HepG2 (cell line): Measurements from ENCODE around the gene MYO10. TPM values are rescaled to one million over a fixed set of nuclear protein-coding genes. Genes with fewer than 3 reads are reported as not detected.

Source experiments
- CHCHD3 ChIP-seq: sonication (generic); formaldehyde crosslinking; IDR thresholded peaks from 2 replicates; pipeline ENCODE4 v1.8.0; 2022; ENCODE audit warnings: mild to moderate bottlenecking, missing genetic modification reagents, moderate library complexity
- EEA1 ChIP-seq: sonication (generic); formaldehyde crosslinking; IDR thresholded peaks from 2 replicates; pipeline ENCODE4 v1.5.1; 2020; ENCODE audit warnings: mild to moderate bottlenecking, missing genetic modification reagents, borderline replicate concordance
- HNRNPLL ChIP-seq: fragments of 200-400 bp; formaldehyde crosslinking; IDR thresholded peaks from 2 replicates; pipeline ENCODE4 v1.6.1; 2017; ENCODE audit warnings: mild to moderate bottlenecking, low read depth, low read length; ENCODE audit not compliant: poor library complexity, severe bottlenecking
- MAFG ChIP-seq: sonication (generic); formaldehyde crosslinking; IDR thresholded peaks from 2 replicates; pipeline ENCODE4 v1.5.1; 2020; ENCODE audit warnings: mild to moderate bottlenecking, missing genetic modification reagents
- MTERF4 ChIP-seq: sonication (generic); formaldehyde crosslinking; IDR thresholded peaks from 2 replicates; pipeline ENCODE4 v1.8.0; 2023; ENCODE audit warnings: mild to moderate bottlenecking, missing genetic modification reagents
- NKX3-1 ChIP-seq: sonication (generic); formaldehyde crosslinking; IDR thresholded peaks from 2 replicates; pipeline ENCODE4 v1.5.0; 2020; ENCODE audit warnings: missing genetic modification reagents
- NR2F6 ChIP-seq, 2 experiments: IDR thresholded peaks; 2 replicates each; pipeline ENCODE4 v1.6.1; 2016; ENCODE audit warnings: antibody characterized with exemption in 1 of 2, mild to moderate bottlenecking in 1 of 2
- PHF5A ChIP-seq: IDR thresholded peaks from one replicate; pipeline ENCODE4 v1.6.1; 2018; ENCODE audit warnings: low read depth, missing genetic modification reagents; ENCODE audit not compliant: unreplicated experiment
- RFX5 ChIP-seq: IDR thresholded peaks from 2 replicates; pipeline ENCODE4 v1.6.1; 2011; ENCODE audit warnings: low read depth, low read length, improper control_type of control experiment
- SIN3A ChIP-seq: IDR thresholded peaks from 2 replicates; pipeline ENCODE4 v1.6.1; 2011; ENCODE audit warnings: low read depth, mild to moderate bottlenecking, control low read depth, low read length, borderline replicate concordance
- TBX2 ChIP-seq: sonication (generic); formaldehyde crosslinking; IDR thresholded peaks from 2 replicates; pipeline ENCODE4 v1.5.0; 2020; ENCODE audit warnings: missing genetic modification reagents, mild to moderate bottlenecking, borderline replicate concordance
- TFAP4 ChIP-seq: sonication (generic); IDR thresholded peaks from 2 replicates; pipeline ENCODE4 v1.6.1; 2016; ENCODE audit warnings: low read depth, borderline replicate concordance
- WIZ ChIP-seq: sonication (generic); formaldehyde crosslinking; IDR thresholded peaks from 2 replicates; pipeline ENCODE4 v1.5.1; 2020; ENCODE audit warnings: mild to moderate bottlenecking, missing genetic modification reagents
- ZFP91 ChIP-seq: sonication (generic); formaldehyde crosslinking; IDR thresholded peaks from 2 replicates; pipeline ENCODE4 v1.9.0; 2022; ENCODE audit warnings: missing genetic modification reagents, mild to moderate bottlenecking, borderline replicate concordance
- ZGPAT ChIP-seq: IDR thresholded peaks from 2 replicates; pipeline ENCODE4 v1.6.1; 2016; ENCODE audit warnings: mild to moderate bottlenecking
- ZNF10 ChIP-seq: sonication (generic); formaldehyde crosslinking; IDR thresholded peaks from 2 replicates; pipeline ENCODE4 v1.4.0; 2020; ENCODE audit warnings: mild to moderate bottlenecking, low read depth, missing genetic modification reagents, borderline replicate concordance
- ZNF180 ChIP-seq: sonication (generic); formaldehyde crosslinking; IDR thresholded peaks from 2 replicates; pipeline ENCODE4 v1.4.0; 2020; ENCODE audit warnings: low read depth, missing genetic modification reagents, borderline replicate concordance
- ZNF275 ChIP-seq: sonication (generic); formaldehyde crosslinking; IDR thresholded peaks from 2 replicates; pipeline ENCODE4 v1.8.0; 2022; ENCODE audit warnings: missing genetic modification reagents, mild to moderate bottlenecking, inconsistent platforms, borderline replicate concordance
- ZNF333 ChIP-seq: sonication (generic); formaldehyde crosslinking; IDR thresholded peaks from 2 replicates; pipeline ENCODE4 v1.4.0; 2020; ENCODE audit warnings: mild to moderate bottlenecking, missing genetic modification reagents, borderline replicate concordance
- ZNF546 ChIP-seq: sonication (generic); formaldehyde crosslinking; conservative IDR thresholded peaks from 2 replicates; pipeline ENCODE4 v1.8.1; 2023; ENCODE audit warnings: mild to moderate bottlenecking, missing genetic modification reagents
- ZNF747 ChIP-seq: sonication (generic); formaldehyde crosslinking; IDR thresholded peaks from 2 replicates; pipeline ENCODE4 v1.8.1; 2023; ENCODE audit warnings: missing genetic modification reagents, mild to moderate bottlenecking, borderline replicate concordance
- ZNF773 ChIP-seq: sonication (generic); formaldehyde crosslinking; IDR thresholded peaks from 2 replicates; pipeline ENCODE4 v1.4.0; 2020; ENCODE audit warnings: missing genetic modification reagents, borderline replicate concordance
- ZNF792 ChIP-seq: IDR thresholded peaks from 2 replicates; pipeline ENCODE4 v1.6.1; 2016
- polyA plus RNA-seq, 8 experiments: library from polyadenylated mRNA; depleted of rRNA in 3 of 8; stranded (reverse) in 7 of 8; unstranded in 1 of 8; fragments of >200 nt; fragmentation: Illumina TruSeq in 4 of 8; extraction: Trizol in 4 of 8; gene quantifications; 2 replicates each; pipeline versions ENCODE4 v1.2.1 to v1.2.3, GENCODE V29; 2011 to 2016; ENCODE audit warnings: low read depth in 4 of 8, missing spikeins in 1 of 8, mixed read lengths in 1 of 8; ENCODE audit not compliant: insufficient read depth in 1 of 8
- total RNA-seq, 5 experiments: library from RNA; depleted of rRNA; stranded (reverse); fragments of >200 nt; fragmentation: Illumina TruSeq; extraction: Trizol; gene quantifications; 2 replicates each; pipeline ENCODE4 v1.2.3, GENCODE V29; 2016; ENCODE audit warnings: low read depth in 1 of 5

Gene MYO10
- total and polyA plus RNA-seq, 2 of the 13 experiments (the other 11 are each of a cell fraction or from before 2014, with no cell fraction given), result 4.5 to 14.0 TPM

GRCh38 chr5:16936150-16936988 is at the start of gene MYO10 (continued):
- TF ChIP-seq RFX5 (no peak), MTERF4 (CRISPR knock-in tag) (no peak), ZNF180 (CRISPR knock-in tag) (no peak), NKX3-1 (no peak), SIN3A (no peak), HNRNPLL (peak; percentile 59), ZNF773 (CRISPR knock-in tag) (no peak), ZNF333 (CRISPR knock-in tag) (peak; percentile 4; the same call in 1 of the 2 replicates), CHCHD3 (no peak), ZNF10 (no peak), NR2F6 (IDR thresholded peaks at IDR 0.05) (no peak), NR2F6 (CRISPR knock-in tag; IDR thresholded peaks at IDR 0.05) (no peak), TFAP4 (no peak), EEA1 (CRISPR knock-in tag) (no peak), ZNF546 (CRISPR knock-in tag) (no peak), ZNF275 (no peak), WIZ (no peak), ZNF747 (CRISPR knock-in tag) (no peak), ZGPAT (CRISPR knock-in tag) (0 out of 2 replicates have a peak, but pooled peaks have one; percentile 26), ZNF792 (CRISPR knock-in tag) (0 out of 2 replicates have a peak, but pooled peaks have one; percentile 5), MAFG (CRISPR knock-in tag) (no peak), PHF5A (CRISPR knock-in tag) (no peak), TBX2 (no peak), ZFP91 (CRISPR knock-in tag) (peak; percentile 15; the same call in 1 of the 2 replicates)
